Measurements from ENCODE around the gene RASGRF1.
"Not testable (repeated sequence)": the region's sequence is repeated elsewhere in the genome, so short reads cannot be mapped to it uniquely, and the experiment has no call there.

RASGRF1 gene, protein sequence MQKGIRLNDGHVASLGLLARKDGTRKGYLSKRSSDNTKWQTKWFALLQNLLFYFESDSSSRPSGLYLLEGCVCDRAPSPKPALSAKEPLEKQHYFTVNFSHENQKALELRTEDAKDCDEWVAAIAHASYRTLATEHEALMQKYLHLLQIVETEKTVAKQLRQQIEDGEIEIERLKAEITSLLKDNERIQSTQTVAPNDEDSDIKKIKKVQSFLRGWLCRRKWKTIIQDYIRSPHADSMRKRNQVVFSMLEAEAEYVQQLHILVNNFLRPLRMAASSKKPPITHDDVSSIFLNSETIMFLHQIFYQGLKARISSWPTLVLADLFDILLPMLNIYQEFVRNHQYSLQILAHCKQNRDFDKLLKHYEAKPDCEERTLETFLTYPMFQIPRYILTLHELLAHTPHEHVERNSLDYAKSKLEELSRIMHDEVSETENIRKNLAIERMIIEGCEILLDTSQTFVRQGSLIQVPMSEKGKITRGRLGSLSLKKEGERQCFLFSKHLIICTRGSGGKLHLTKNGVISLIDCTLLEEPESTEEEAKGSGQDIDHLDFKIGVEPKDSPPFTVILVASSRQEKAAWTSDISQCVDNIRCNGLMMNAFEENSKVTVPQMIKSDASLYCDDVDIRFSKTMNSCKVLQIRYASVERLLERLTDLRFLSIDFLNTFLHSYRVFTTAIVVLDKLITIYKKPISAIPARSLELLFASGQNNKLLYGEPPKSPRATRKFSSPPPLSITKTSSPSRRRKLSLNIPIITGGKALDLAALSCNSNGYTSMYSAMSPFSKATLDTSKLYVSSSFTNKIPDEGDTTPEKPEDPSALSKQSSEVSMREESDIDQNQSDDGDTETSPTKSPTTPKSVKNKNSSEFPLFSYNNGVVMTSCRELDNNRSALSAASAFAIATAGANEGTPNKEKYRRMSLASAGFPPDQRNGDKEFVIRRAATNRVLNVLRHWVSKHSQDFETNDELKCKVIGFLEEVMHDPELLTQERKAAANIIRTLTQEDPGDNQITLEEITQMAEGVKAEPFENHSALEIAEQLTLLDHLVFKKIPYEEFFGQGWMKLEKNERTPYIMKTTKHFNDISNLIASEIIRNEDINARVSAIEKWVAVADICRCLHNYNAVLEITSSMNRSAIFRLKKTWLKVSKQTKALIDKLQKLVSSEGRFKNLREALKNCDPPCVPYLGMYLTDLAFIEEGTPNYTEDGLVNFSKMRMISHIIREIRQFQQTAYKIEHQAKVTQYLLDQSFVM (N-terminal part only)

DNA sequence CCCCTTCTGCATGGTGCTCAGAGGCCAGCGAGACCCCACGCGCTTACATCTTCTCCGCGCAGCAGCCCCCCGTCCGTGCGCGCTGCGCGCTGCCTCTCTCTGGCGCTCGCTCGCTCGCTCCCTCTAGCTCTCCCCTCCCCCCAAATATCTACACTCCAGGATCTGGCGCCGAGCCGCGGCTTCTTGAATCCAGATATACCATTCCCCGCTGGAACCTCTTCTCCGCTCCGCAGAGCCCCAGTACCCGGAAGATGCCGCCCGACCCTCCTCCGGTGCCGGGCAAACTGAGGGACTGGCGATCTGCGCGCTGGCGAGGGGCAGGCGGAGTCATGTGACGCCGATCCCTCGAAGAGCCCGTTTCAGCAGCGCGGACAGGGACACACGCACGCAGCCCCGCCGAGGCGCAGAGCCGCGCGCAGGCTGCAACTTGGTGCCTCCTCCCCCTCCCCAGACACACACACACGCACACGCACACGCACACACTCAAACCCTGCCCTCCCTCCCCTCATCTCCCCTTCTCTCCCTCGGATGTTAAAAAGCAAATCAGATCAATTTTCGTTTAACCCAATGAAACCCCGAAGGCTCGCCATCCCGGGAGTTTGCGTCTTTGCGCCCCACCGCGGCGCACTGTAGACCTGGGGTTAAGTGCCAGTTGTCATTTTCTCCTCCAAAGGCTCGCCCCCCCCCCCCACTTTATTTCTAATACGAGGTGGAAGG, at the start of gene RASGRF1:
Gene RASGRF1 (minus strand): TSS at position 294 of the 717 bp plus-strand sequence. CDS start 282 bp downstream, at position 12.
- no peak for DNase-seq (ENCODE audit: low spot score)

DNA sequence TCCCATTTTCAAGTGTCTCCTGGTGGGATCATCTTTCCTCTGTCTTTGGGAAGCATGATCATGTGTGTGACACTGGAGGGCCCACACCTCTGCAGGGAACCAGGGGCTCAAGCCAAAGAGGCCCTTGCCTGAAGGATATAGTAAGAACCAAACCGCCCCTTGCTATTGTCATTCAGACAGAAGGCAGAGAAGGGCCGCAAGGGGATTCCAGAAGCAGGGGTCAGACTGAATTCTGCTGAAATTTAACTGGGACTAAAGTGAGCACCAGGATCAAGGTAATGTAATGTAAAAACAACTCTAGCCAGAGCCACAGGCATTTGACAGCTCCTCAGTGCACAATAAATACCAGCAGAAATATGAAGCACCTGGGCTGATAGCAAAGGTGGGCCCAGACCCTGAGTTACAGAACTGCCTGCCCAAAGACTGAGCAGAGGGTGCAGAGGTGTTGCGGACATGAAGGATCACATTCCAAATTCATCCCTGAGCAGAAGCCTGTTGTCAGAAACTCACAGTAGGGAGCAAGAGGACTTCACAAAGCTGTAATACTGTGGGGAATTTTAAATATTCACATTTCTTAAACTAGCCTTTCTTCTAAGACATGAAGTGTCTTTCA, 46.0 kb upstream of the RASGRF1 start:
- no peak for DNase-seq (ENCODE audit: low spot score)

DNA sequence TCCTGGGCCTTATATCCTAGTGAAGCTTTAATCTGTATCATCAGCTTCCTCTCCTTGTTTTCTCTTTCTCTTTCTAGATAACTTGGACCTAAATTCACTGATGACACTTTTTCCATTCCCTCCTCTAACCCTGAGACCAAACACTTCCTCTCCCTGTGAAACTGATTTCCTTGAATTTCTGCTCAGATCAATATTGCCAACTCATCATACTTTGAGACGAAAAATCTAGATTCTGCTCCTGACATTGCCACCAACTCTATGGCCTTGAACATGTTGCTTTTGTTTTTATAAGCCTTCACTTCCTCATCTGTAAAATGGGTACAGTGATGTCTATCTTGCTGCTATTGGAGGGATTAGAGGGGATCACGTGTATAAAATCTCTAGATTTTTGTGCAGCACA, 42.7 kb upstream of the RASGRF1 start:
- no peak for DNase-seq (ENCODE audit: low spot score)

DNA sequence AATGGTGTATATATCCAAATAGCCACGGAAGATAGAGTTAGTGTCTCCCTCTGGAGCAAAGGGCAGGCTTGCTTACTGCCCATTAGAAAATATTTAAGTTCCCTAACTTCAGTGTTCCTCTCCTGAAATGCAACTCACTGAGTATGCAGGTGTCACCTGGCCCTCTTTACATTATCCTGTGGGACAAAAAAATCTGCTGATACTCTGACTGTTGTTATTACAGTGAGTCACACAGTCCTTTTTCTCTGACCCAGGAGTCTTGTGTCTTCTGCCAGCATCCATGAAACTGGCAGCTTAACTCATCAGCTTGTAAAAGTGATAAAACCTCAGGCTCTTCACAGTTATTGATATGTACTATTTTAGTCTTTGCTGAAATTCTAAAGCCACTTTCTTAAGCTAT, 42.2 kb upstream of the RASGRF1 start:
- DNase-seq (ENCODE audit: low spot score): no peak

DNA sequence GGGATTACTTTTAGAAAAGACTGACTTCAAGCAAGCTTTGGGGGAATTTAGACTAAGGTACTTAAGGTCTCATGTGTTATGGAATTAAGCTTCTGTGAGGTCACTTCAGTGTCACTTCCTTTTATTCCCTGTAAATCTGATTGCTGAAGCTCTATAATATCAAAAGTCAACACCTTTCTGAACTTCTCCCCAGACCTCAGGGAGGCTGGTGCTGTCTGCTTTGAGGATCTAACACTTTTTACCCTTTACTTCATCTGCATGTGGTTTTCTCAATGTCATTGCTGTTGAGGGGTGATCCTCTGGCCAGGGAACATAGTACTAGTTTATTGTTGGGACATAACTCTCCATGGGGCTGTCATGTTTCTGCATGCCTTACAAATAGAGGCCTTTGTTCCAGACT, 41.8 kb upstream of the RASGRF1 start:
- no peak for DNase-seq (ENCODE audit: low spot score)

DNA sequence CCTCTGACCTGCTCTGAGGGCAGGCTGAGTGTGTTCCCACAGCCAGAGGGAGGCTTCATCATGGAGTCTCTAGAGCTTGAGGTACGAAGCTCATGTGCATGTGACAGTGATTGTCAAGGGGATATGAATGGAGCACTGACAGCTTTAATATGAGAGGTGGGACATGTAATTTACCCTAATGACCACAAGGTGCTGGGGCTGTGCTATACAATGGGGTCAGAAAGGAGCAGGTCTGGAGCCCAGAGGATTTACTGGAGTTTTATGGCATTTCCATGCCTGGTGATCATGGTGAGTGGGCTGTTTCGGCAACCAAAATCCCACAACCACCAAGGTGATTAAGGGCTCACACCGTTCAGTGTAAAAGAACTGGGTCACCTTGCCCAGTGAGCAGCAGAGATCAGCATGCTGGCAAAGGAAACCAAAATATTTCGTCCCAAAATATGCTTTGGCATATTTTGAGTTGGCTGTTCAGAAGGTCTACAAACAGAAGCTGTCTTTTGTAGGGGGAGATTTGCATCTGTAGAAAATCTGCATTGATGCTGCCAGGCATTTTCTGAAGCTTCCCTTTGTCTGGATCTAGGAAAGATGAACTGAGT, 40.1 kb upstream of the RASGRF1 start:
- no peak for DNase-seq (ENCODE audit: low spot score)

DNA sequence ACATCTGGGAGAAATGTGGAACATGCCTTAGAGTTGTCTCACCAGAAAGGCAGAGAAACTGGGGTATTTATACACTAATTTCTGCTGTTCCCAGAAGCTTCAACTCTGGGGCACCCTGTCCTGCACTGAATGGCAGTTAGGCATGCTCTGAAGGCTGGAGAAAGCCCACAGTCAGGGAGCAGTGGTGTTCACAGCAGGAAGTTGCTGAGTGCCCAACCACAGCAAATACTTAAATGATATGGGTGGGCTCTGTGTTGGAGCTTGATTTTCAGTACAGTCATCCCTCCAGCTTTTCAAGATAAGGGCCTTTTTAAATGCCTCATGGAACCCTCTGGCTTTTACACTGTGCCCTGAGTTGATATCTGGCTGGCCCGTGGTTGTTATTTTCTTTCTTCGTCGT, 38.7 kb upstream of the RASGRF1 start:
- DNase-seq (ENCODE audit: low spot score): no peak

DNA sequence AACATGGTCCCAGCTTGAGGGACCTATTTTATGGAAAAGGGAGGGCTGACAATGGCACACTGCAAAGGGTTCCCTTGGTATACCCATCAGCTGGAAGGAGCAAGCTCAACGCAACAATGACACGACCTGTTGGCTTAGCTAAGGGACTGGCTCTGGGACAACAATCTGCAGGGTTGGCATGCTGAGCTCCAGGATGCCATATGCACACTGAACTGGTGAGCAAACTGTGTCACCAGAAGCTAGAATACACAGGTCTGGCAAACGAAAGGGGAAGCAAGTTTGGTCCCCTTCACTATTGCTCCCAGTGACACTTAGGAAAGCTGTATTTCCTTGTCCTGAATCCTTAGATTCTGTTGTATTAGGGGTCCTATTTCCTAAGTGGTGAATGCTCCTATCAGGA, 38.0 kb upstream of the RASGRF1 start:
- DNase-seq (ENCODE audit: low spot score): no peak

DNA sequence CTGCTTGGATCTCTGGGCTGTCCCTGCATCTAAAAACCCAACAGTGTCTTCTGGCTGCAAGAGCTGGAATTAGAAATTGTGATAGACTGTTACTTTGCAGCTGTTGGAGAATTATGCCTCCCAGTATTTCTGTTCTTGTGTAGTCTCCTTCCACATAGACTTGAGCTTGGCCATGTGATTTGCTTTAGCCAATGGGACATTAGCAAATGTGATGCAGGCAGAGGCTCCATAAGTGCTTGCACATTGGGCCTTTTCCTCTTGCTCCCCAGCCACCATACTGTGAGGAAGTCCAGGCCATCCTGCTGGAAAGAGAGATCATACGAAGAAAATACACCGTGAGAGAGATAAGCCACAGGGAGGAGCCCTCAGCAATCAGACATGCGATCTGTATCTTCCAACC, 33.8 kb upstream of the RASGRF1 start:
- no peak for DNase-seq (ENCODE audit: low spot score)

DNA sequence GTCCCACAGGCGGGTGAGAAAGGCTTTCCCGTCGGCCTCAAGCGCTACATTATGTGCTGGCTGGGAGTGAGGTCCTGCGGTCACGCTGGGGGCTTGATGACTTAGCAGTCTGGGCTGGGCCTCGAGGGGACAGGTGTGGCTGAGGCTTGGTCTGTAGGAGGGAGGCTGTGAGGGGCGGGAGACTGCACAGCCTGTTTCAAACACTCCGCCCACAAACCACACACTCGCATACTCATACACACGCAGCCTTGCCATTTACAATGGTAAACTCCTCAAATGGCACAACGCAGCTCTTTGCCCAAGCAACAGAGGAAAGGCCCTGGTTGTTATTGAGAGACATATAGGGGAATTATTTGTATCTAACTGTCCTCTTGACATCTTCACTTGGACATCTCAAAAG, 32.4 kb upstream of the RASGRF1 start:
- DNase-seq (ENCODE audit: low spot score): no peak

DNA sequence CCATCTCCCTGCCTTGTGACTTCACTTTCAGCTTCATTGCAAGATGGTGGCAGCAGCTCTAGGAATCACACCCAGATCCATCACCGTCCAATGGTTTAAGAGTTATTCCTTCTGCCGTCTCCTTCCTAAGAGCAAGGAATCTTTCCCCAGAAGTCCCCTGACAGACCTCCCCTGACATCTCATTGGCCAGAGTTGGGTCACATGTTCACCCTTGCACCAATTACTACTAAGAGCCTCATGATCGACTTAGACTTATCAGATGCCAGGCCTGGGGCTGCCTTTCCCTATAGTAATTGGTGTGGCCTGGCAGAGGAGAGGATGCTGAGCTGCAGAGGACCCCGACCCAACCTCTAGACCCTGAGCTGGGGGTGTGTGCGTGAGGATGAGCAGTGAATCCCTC, 31.8 kb upstream of the RASGRF1 start:
- no peak for DNase-seq (ENCODE audit: low spot score)

DNA sequence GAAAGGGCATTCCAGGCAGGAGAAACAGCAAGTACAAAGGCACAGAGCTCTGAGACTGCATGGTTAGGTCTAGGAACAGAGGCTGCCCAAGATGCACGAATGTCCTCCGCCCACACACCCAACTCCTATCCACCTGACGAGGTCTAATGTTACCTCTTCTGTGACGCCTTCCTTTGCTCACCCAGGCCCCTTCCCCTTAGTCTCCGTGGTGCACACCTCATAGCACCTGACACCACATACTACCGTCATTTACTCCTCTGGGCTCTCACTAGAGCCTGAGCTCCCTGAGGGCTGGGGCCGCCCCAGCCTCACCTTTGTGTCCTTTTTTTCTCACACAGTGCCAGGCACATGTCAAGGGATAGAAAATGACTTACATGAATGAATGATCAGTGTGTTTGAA, 31.0 kb upstream of the RASGRF1 start:
- DNase-seq (ENCODE audit: low spot score): no peak

DNA sequence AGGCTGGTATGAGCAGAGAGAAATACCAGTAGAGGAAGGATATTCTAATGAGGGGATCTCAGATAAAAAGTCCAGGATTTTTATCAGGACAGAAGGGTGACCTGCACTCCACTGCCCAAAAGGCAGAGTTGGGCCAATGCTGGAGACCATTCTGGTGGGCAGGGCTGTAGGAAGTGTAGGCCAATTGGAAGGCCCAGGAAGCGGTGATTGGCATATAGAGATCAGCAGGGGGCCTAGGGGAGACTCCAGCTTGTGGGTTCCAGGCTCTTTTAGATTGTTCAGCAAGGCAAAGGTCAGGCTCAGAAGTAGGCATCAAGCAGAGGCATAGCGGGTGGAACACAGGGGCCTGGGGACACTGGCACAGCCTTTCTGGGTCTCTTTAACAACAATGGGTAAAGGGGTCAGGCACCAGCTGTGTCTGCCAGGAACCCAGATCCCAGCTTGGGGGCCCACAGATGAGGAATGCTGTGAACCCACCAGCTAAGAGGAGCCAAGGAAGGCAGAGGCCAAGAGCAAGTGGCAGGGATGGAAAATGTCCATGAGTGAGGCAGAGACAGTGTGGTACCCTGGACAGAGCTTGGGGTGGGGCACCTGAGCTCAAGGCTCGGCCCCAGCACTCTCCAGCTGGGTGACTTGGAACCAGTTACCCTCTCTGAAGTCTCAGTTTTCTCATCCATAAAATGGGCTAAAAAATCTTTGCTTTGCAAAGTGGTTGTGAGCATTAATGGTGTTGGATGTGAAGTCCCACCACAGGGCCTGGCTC, 27.0 kb upstream of the RASGRF1 start:
- no peak for DNase-seq (ENCODE audit: low spot score)

DNA sequence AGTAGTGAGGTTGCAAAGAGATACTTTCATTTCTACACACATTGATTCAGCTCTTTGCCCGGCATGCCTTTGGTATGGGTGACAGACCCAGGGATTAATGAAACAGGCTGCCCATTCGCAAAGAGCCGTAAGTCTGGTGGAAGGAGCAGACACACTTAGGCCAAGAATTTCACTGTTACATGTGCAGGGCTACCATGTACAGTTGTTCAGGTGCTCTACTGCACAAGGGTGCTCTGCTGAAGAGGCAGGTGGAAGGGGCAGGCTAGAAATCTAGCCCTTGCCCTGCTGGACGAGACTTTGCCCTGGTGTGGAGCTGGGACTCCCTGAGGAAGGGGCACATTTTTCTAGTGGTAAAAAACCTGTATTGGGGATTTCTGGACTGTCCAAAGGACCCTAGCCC, 26.2 kb upstream of the RASGRF1 start:
- DNase-seq (ENCODE audit: low spot score): no peak

DNA sequence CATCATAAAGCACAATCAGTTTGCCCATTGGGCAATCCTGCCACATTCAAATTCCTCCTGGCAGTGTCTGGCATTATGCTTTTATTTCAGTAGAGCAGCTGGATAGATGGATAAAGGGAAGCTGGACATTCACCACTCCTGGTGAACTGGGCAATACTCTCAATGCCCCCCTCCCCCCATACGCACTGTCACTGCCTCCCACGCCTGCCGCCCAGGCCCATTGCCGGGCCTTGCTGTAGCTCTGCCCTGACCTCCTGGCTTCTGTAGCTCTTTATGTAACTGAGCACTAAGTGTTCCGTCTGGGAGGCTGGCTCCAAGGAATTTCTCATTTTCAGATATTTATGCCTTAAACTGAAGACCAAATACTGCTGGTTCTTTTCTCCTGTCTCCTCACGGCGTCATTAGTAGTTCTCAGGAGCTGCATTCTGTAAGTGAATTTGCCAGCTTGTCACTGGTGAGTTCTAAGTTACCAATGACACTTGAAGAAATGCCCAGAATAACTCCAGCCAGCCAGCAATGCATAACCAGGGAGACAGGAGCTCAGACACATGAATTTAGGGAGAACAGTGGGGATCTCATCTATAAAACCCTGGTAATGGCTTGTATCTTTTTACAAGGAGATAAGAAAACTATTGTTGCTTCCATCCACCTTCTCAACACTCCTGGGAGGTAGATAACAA, 25.5 kb upstream of the RASGRF1 start:
- no peak for DNase-seq (ENCODE audit: low spot score)

DNA sequence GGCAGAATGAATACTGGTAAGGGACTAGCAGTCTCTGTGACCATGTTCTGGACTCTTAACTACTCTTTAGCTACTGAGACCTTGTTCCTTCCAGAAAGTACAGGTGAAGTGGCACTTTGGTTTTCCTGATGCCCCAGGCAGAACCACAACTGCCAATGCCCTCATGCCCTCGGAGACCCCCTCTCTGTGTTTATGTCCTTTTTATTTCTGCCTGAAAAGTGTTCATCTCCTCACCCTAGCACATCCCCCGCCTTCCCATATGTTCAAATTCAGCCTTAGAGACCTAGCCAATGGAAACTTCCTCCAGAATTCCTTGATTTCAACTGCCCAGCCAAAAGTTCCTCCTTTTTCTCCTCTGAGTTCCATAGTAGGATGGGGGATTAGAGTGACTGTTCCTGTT, 23.3 kb upstream of the RASGRF1 start:
- no peak for DNase-seq (ENCODE audit: low spot score)

DNA sequence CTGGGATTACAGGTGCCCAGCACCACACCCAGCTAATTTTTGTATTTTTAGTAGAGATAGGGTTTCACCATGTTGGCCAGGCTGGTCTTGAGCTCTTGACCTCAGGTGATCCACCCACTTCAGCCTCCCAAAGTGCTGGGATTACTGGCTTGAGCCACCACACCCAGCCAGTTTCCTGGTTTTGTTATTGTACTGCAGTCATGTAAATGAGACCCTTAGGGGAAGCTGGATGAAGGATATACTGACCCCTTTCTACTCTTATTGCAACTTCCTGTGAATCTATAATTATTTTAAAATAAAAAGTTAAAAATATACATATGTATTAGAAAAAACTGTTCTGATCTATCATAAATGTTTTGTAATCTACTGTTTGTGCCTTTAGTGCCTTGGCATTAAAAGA, 20.8 kb upstream of the RASGRF1 start:
- not testable (repeated sequence) for DNase-seq (ENCODE audit: low spot score)

DNA sequence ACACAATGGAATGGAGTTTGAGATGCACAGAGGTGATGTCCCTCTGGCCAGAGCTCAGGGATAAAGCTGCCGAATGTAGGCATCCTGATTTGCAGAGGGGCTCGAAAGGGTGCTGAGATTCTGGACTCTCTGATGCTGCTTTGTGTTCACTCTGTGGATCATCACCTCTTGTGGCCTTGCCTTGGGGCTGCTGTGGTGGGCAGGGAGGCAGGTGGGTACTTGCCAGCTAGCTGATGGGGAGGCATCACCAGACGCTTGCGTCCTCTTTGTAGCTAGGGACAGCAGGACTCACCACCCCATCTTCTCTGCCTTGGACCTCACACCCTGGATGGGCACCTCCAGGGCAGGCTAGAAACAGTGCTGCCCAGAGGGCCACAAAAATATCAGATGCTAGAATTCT, 14.6 kb upstream of the RASGRF1 start:
- DNase-seq (ENCODE audit: low spot score): no peak

DNA sequence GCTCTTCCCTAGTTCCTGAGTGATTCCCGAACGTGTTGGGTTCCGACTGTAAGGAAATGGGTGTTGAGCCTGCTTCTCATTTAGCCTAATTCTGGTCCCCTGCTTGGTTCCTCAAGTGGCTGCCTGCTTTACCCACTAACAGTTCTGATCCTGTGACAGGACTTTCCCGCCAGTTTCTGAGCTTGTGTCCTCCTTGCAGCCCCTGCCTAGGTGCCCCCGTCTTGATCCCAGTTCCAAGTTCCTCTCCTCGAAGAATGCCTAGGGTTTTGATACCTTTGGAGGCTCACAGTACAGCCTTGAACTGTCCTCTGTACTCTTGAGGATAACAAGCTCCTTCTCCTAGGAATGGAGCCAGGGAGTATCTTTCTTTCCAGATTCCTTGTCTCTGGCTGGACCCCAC, 12.0 kb upstream of the RASGRF1 start:
- DNase-seq (ENCODE audit: low spot score): no peak
